AG10803 (cell line): ENCODE measurements around the gene DMD.

Source experiments
- DNase-seq: peaks from one replicate; pipeline ENCODE4 v3.0.0; 2010; ENCODE audit warnings: low read depth
- H3K4me3 ChIP-seq: 2 replicates; pipeline ENCODE4 v1.5.1; 2011; ENCODE audit warnings: mild to moderate bottlenecking, low read length, control low read depth
- CTCF ChIP-seq: conservative IDR thresholded peaks from 2 replicates; pipeline ENCODE4 v1.5.1; 2011; ENCODE audit warnings: mild to moderate bottlenecking, low read length, control low read depth, inconsistent platforms

Gene DMD

GRCh38 chrX:31429915-31430314 is 1781.4 kb downstream of the DMD start:
- TF ChIP-seq CTCF: no peak
- no peak overlapping the region for H3K4me3 ChIP-seq
- no peak for DNase-seq

- peak; percentile 68 for DNase-seq
- H3K4me3 ChIP-seq: peak overlapping the region; percentile 20
- peak; percentile 41 for TF ChIP-seq CTCF
Measured at GRCh38 chrX:31423609-31424189, 1787.7 kb downstream of the DMD start.

GRCh38 chrX:31421441-31421840 is 1789.9 kb downstream of the DMD start:
- H3K4me3 ChIP-seq: no peak overlapping the region
- no peak for TF ChIP-seq CTCF
- DNase-seq: no peak

- no peak overlapping the region for H3K4me3 ChIP-seq
- DNase-seq: peak; percentile 21
Measured at GRCh38 chrX:31420711-31421151, 1790.6 kb downstream of the DMD start.

GRCh38 chrX:31420302-31420701 is 1791.0 kb downstream of the DMD start:
- no peak overlapping the region for H3K4me3 ChIP-seq
- DNase-seq: no peak
- TF ChIP-seq CTCF: no peak

More at GRCh38 chrX:31420711-31421151, 1790.6 kb downstream of the DMD start:
- TF ChIP-seq CTCF: no peak

- no peak overlapping the region for H3K4me3 ChIP-seq
- TF ChIP-seq CTCF: no peak
- DNase-seq: peak; percentile 42
Measured at GRCh38 chrX:31397119-31397518, 1814.2 kb downstream of the DMD start.

GRCh38 chrX:31392513-31392912 is 1818.8 kb downstream of the DMD start:
- DNase-seq: no peak
- no peak for TF ChIP-seq CTCF
- no peak overlapping the region for H3K4me3 ChIP-seq
